DND-41 (cell line): Measurements from ENCODE around the gene MAGEB1.

Experiments
- ATAC-seq: fragments of 200-7000 bp; cut with Tn5 transposase; 3 replicates; pipeline ENCODE4 v1.9.1; 2021; ENCODE audit warnings: low read depth; ENCODE audit not compliant: insufficient read depth
- DNase-seq: peaks from one replicate; pipeline ENCODE4 v3.0.0-alpha.2; 2020
- H2AFZ ChIP-seq: 2 replicates; pipeline ENCODE4 v1.6.0; 2012; ENCODE audit warnings: low read depth, low read length
- H3K27ac ChIP-seq: 2 replicates; pipeline ENCODE4 v1.5.1; 2012; ENCODE audit warnings: low read length, inconsistent platforms
- H3K27me3 ChIP-seq: fragments of 200-600 bp; sonication (generic); 2 replicates; pipeline ENCODE4 v1.6.0; 2012; ENCODE audit warnings: low read length, mild to moderate bottlenecking, inconsistent platforms; ENCODE audit not compliant: insufficient read depth, poor library complexity
- H3K36me3 ChIP-seq: 2 replicates; pipeline ENCODE4 v1.5.1; 2012; ENCODE audit warnings: low read length, inconsistent platforms; ENCODE audit not compliant: insufficient read depth
- H3K4me1 ChIP-seq: 2 replicates; pipeline ENCODE4 v1.5.1; 2012; ENCODE audit warnings: mild to moderate bottlenecking, low read length; ENCODE audit not compliant: insufficient read depth
- H3K4me2 ChIP-seq: 2 replicates; pipeline ENCODE4 v1.6.0; 2012; ENCODE audit warnings: mild to moderate bottlenecking, moderate library complexity, low read length, inconsistent platforms; ENCODE audit not compliant: insufficient read depth
- H3K4me3 ChIP-seq, 2 experiments: fragments of 200-600 bp in 1 of 2; shearing (Covaris generic) in 1 of 2; 2 replicates each; pipeline ENCODE4 v1.5.1; 2012 to 2016; ENCODE audit warnings: inconsistent platforms in 2 of 2, low read length in 2 of 2, mild to moderate bottlenecking in 2 of 2, low read depth in 1 of 2, moderate library complexity in 1 of 2
- H3K79me2 ChIP-seq: 2 replicates; pipeline ENCODE4 v1.6.0; 2012; ENCODE audit warnings: low read length, inconsistent platforms; ENCODE audit not compliant: insufficient read depth
- H3K9ac ChIP-seq: 2 replicates; pipeline ENCODE4 v1.6.0; 2012; ENCODE audit warnings: low read depth, mild to moderate bottlenecking, inconsistent platforms, low read length, moderate library complexity
- H3K9me3 ChIP-seq: 2 replicates; pipeline ENCODE4 v1.5.1; 2012; ENCODE audit warnings: low read length, moderate library complexity, mild to moderate bottlenecking, inconsistent platforms; ENCODE audit not compliant: insufficient read depth, severe bottlenecking
- H4K20me1 ChIP-seq: 2 replicates; pipeline ENCODE4 v1.6.0; 2012; ENCODE audit warnings: low read length; ENCODE audit not compliant: insufficient read depth
- CTCF ChIP-seq: IDR thresholded peaks from 2 replicates; pipeline ENCODE4 v1.5.1; 2012; ENCODE audit warnings: borderline replicate concordance, low read length, moderate library complexity, mild to moderate bottlenecking; ENCODE audit not compliant: poor library complexity, severe bottlenecking; ENCODE audit errors: extremely low read depth
- EZH2 ChIP-seq: IDR thresholded peaks from 3 replicates; pipeline ENCODE4 v1.6.1; 2012; ENCODE audit warnings: borderline replicate concordance, low read depth, mild to moderate bottlenecking, moderate library complexity, low read length, inconsistent platforms; ENCODE audit not compliant: severe bottlenecking

The MAGEB1 gene

DNA sequence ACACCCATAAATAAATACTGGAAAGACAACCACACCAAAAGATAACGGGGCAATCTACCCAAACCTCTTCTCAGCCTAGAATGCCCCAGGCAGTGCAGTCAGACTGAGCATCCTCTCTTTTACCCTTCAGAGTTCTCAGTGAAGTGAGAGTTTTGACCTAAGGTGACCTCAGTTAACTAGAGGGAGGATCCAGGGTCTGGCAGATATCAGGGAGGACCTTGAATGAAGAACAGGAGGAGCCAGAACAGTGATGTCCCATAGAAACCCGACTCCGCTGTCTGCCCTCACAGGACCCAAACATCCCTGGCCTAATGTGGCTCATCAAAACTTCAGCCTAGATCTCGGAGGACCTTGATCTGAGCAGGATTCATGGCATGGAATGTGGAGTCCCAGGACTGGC lies 16.6 kb upstream of the MAGEB1 start, which contains the start of gene MAGEB3:
Gene MAGEB3 (plus strand): TSS at position 263 of the 400 bp plus-strand sequence. CDS start 5,268 bp downstream, outside the sequence.
- no peak within 1 kb of the TSS for H3K9ac ChIP-seq
- no peaks in the 10 kb centered on the region for H3K36me3 ChIP-seq
- no peaks in the 10 kb centered on the region for H4K20me1 ChIP-seq
- no peaks in the 10 kb centered on the region for H3K9me3 ChIP-seq
- ATAC-seq (no peak), DNase-seq (no peak)
- no peaks in the 10 kb centered on the region for H3K79me2 ChIP-seq
- H3K4me1 ChIP-seq, result no peaks in the 10 kb centered on the region
- H3K27ac ChIP-seq, result no peak within 1 kb of the TSS
- no peak within 1 kb of the TSS for H3K4me2 ChIP-seq
- no peak within 1 kb of the TSS for H2AFZ ChIP-seq
- TF ChIP-seq EZH2, result no peak
- no peak within 1 kb of the TSS for H3K4me3 ChIP-seq
- no peaks in the 10 kb centered on the region for H3K27me3 ChIP-seq

- H3K27me3 ChIP-seq, result no peaks in the 10 kb centered on the region
- no peaks in the 10 kb centered on the region for H3K9me3 ChIP-seq
- no peaks in the 10 kb centered on the region for H3K36me3 ChIP-seq
- no peak within 1 kb of the TSS for H2AFZ ChIP-seq
- TF ChIP-seq EZH2, result no peak
- no peak for TF ChIP-seq CTCF
- no peak within 1 kb of the TSS for H3K4me2 ChIP-seq
- ATAC-seq, result no peak
- DNase-seq, result no peak
- no peak within 1 kb of the TSS for H3K27ac ChIP-seq
- H3K4me1 ChIP-seq, result no peaks in the 10 kb centered on the region
- no peak within 1 kb of the TSS for H3K9ac ChIP-seq
- H3K79me2 ChIP-seq, result no peaks in the 10 kb centered on the region
- H4K20me1 ChIP-seq, result no peaks in the 10 kb centered on the region
- no peak within 1 kb of the TSS for H3K4me3 ChIP-seq
Observed at GRCh38 chrX:30241724-30242415, 5.1 kb upstream of the MAGEB1 start, which contains the start of gene MAGEB4. Gene MAGEB4 (plus strand): TSS chrX:30242000. CDS start chrX:30242136, 136 bp downstream.

GRCh38 chrX:30248854-30249253 lies 1.9 kb downstream of the MAGEB1 start:
- Histone ChIP-seq H3K4me2 (no peak overlapping the region), H3K4me3 (no peak overlapping the region), H3K4me1 (no peaks in the 10 kb centered on the region), H4K20me1 (no peaks in the 10 kb centered on the region), H3K36me3 (no peaks in the 10 kb centered on the region), H3K9me3 (no peaks in the 10 kb centered on the region), H3K9ac (no peak overlapping the region), H3K27ac (no peak overlapping the region), H3K27me3 (no peaks in the 10 kb centered on the region), H2AFZ (no peak overlapping the region), H3K79me2 (no peaks in the 10 kb centered on the region)
- DNase-seq (no peak), ATAC-seq (no peak)
- TF ChIP-seq CTCF (no peak), EZH2 (no peak)

- Histone ChIP-seq H3K4me2 (no peak overlapping the region), H3K4me1 (no peaks in the 10 kb centered on the region), H3K27me3 (no peaks in the 10 kb centered on the region), H4K20me1 (no peaks in the 10 kb centered on the region), H3K9me3 (no peaks in the 10 kb centered on the region), H2AFZ (no peak overlapping the region), H3K9ac (no peak overlapping the region), H3K27ac (no peak overlapping the region), H3K36me3 (no peaks in the 10 kb centered on the region), H3K4me3 (no peak overlapping the region), H3K79me2 (no peaks in the 10 kb centered on the region)
- no peak for TF ChIP-seq EZH2
- TF ChIP-seq CTCF, result no peak
- DNase-seq (no peak), ATAC-seq (no peak)
Observed at GRCh38 chrX:30253257-30253656, 6.3 kb downstream of the MAGEB1 start.
